ENCODE measurements around the gene MLNR. TPM values are rescaled to one million over a fixed set of nuclear protein-coding genes. Genes with fewer than 3 reads are reported as not detected.

The MLNR gene
- total RNA-seq, 3 donors from 2014 or later = not detected

- no peak for TF ChIP-seq CTCF (IDR thresholded peaks at IDR 0.05)
- peaks cover 12% of the 10 kb centered on the region for H3K36me3 ChIP-seq (ENCODE audit: low read depth)
These were observed 29.2 kb upstream of the MLNR start for GRCh38 chr13:49190901-49191300.

GRCh38 chr13:49206641-49207040 lies 13.5 kb upstream of the MLNR start:
- no peaks in the 10 kb centered on the region for H3K4me1 ChIP-seq (ENCODE audit: low read depth)
- no peak for TF ChIP-seq CTCF (IDR thresholded peaks at IDR 0.05)
- no peak for ATAC-seq
- H3K36me3 ChIP-seq (ENCODE audit: low read depth) = no peaks in the 10 kb centered on the region
- intact Hi-C loops (cut with DNase I, micrococcal nuclease) = no loop called here
- no peak overlapping the region for H3K4me3 ChIP-seq
- H3K9me3 ChIP-seq = no peaks in the 10 kb centered on the region
- no peak for DNase-seq

More at GRCh38 chr13:49190901-49191300, 29.2 kb upstream of the MLNR start:
- no peak for DNase-seq
- Histone ChIP-seq H3K4me3 (no peak overlapping the region), H3K4me1 (ENCODE audit: low read depth) (no peaks in the 10 kb centered on the region), H3K9me3 (no peaks in the 10 kb centered on the region)
- intact Hi-C loops (cut with DNase I, micrococcal nuclease) = no loop called here
- ATAC-seq = no peak

GRCh38 chr13:49208619-49209018 lies 11.5 kb upstream of the MLNR start:
- ATAC-seq = no peak
- intact Hi-C loops (cut with DNase I, micrococcal nuclease) = no loop called here
- H3K4me1 ChIP-seq (ENCODE audit: low read depth) = no peaks in the 10 kb centered on the region
- H3K9me3 ChIP-seq = no peaks in the 10 kb centered on the region
- no peak overlapping the region for H3K4me3 ChIP-seq
- no peaks in the 10 kb centered on the region for H3K36me3 ChIP-seq (ENCODE audit: low read depth)
- TF ChIP-seq CTCF (IDR thresholded peaks at IDR 0.05) = no peak
- no peak for DNase-seq

- Histone ChIP-seq H3K9me3 (no peaks in the 10 kb centered on the region), H3K4me1 (ENCODE audit: low read depth) (peaks cover 3% of the 10 kb centered on the region), H3K4me3 (no peak overlapping the region), H3K36me3 (ENCODE audit: low read depth) (no peaks in the 10 kb centered on the region)
- intact Hi-C loops (cut with DNase I, micrococcal nuclease) = no loop called here
- ATAC-seq (no peak), DNase-seq (no peak)
- no peak for TF ChIP-seq CTCF (IDR thresholded peaks at IDR 0.05)
These were observed 10.0 kb upstream of the MLNR start for GRCh38 chr13:49210114-49210513.

- intact Hi-C loops (cut with DNase I, micrococcal nuclease) = no loop called here
- Histone ChIP-seq H3K4me3 (no peak overlapping the region), H3K4me1 (ENCODE audit: low read depth) (peaks cover 3% of the 10 kb centered on the region), H3K9me3 (no peaks in the 10 kb centered on the region), H3K36me3 (ENCODE audit: low read depth) (no peaks in the 10 kb centered on the region)
- TF ChIP-seq CTCF (IDR thresholded peaks at IDR 0.05) = no peak
- ATAC-seq = no peak
- DNase-seq = no peak
These were observed 9.5 kb upstream of the MLNR start for GRCh38 chr13:49210669-49211068.

GRCh38 chr13:49213539-49213938 lies 6.6 kb upstream of the MLNR start:
- intact Hi-C loops (cut with DNase I, micrococcal nuclease) = no loop called here
- peaks cover 6% of the 10 kb centered on the region for H3K4me1 ChIP-seq (ENCODE audit: low read depth)
- H3K4me3 ChIP-seq = no peak overlapping the region
- no peaks in the 10 kb centered on the region for H3K9me3 ChIP-seq
- DNase-seq (no peak), ATAC-seq (no peak)
- no peaks in the 10 kb centered on the region for H3K36me3 ChIP-seq (ENCODE audit: low read depth)
- no peak for TF ChIP-seq CTCF (IDR thresholded peaks at IDR 0.05)

All from mucosa of descending colon (tissue), 3 donors.